D721Med (cell line): ENCODE results near the gene IQCM.

ENCODE experiments used
- DNase-seq: peaks from one replicate; pipeline ENCODE4 v3.0.0; 2011; ENCODE audit warnings: low spot score; ENCODE audit not compliant: insufficient read length
- FAIRE-seq: peaks from 2 replicates; lab custom pipeline; 2011; peaks lifted over from hg19 to GRCh38; lab: Jason Lieb, UNC
- TF ChIP-seq, protein P1 (sequence below): IDR thresholded peaks from 2 replicates; pipeline ENCODE4 v1.5.1; 2012; ENCODE audit warnings: mild to moderate bottlenecking, control low read depth; ENCODE audit not compliant: insufficient read depth; ENCODE audit errors: missing control alignments

The IQCM gene

DNA sequence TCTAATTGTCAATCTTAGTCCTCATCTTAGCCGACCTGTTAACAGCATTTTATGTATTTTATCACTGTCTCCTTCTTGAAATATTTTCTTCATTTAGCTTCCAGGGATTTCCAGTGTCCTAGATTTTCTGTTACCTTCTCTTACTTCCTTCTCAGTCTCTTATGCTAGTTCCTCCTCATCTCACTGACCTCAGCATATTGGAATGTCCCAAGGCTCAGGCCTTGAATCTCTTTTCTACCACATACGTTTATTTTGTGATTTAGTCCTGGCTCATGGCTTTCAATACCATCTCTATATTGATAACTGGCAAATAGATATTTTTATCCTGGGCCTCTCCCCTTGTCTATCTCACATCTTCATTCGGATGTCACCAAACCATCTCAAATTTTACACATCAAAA lies 61.1 kb downstream of the IQCM start:
- no peak for FAIRE-seq
- TF ChIP-seq, protein P1, sequence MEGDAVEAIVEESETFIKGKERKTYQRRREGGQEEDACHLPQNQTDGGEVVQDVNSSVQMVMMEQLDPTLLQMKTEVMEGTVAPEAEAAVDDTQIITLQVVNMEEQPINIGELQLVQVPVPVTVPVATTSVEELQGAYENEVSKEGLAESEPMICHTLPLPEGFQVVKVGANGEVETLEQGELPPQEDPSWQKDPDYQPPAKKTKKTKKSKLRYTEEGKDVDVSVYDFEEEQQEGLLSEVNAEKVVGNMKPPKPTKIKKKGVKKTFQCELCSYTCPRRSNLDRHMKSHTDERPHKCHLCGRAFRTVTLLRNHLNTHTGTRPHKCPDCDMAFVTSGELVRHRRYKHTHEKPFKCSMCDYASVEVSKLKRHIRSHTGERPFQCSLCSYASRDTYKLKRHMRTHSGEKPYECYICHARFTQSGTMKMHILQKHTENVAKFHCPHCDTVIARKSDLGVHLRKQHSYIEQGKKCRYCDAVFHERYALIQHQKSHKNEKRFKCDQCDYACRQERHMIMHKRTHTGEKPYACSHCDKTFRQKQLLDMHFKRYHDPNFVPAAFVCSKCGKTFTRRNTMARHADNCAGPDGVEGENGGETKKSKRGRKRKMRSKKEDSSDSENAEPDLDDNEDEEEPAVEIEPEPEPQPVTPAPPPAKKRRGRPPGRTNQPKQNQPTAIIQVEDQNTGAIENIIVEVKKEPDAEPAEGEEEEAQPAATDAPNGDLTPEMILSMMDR, result no peak
- no peak for DNase-seq

DNA sequence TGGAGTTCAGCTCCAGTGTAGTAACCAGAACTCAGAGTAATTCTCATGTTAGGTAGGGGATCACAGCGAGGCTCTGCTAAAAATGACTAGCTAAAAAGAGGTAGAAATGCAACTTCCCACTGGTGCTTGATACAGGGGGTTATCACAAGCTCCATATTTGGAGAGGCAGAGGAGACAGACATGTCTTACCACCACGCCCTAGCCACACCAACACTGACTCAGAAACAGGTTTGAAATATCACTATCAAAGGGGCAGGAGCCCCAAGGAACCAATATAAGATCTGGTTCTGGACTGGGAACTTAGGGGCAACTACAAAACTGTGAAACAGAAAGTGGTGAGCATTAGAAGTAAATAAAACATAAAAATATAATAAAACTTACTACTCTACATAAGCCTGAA lies 62.9 kb downstream of the IQCM start:
- DNase-seq (no peak), FAIRE-seq (no peak)
- TF ChIP-seq, protein P1, result no peak

DNA sequence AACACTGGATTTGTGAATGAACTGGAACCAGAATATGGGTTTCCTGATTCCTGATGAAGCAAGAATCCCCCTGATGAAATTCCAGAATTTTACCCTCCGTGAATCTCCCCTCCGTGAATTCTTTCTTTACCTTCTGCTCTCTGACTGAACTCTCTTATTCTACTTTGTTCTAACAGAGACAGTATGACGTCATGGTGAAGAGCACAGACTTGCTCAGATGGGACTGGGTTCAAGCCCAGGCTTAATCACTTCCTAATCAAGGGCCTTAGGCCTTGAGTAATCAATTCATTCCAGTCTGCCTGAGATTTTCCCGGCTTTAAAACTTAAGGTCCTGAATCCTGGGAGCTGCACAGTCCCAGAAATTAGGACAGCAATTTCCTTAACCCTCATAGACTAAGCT lies 64.5 kb downstream of the IQCM start:
- no peak for FAIRE-seq
- TF ChIP-seq, protein P1, result no peak
- DNase-seq, result no peak

DNA sequence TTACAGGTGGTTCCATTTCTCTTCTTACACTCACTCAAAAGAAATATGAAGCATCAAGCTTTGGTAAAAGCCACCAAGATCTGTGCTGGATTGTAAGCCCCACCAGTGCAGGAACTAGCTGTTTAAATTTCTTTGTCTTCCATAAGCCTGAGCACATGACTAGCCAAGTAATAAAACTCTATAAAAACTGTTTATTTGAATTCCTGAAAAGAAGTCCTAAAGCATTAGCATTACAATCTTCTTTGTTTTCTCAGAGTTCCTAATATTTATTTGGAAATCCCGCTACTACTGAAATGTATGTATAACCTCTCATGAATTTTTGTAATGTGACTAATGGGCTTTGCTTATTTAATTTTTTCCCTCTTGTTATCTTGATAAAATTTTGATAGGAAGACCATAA lies 65.9 kb downstream of the IQCM start:
- no peak for FAIRE-seq
- TF ChIP-seq, protein P1, result no peak
- no peak for DNase-seq

DNA sequence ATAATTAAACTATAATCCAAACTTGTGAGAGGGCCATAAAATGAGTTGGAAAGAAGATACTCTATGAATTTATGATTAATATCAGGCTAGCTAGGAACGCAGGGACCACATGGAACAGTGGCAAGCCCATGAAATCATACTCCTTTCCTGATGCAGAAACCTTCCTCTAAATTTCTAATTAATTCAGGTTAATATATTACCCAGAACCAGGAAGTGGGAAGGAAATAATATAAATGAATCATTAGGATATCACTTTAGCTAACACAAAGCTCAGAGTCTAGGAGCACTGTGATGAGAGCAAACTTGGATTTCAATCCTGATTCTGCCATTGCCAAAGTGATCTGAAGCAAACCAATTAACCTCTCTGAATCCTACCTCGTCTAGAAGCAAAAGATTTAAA lies 68.0 kb downstream of the IQCM start:
- TF ChIP-seq, protein P1, result no peak
- FAIRE-seq, result no peak
- no peak for DNase-seq

DNA sequence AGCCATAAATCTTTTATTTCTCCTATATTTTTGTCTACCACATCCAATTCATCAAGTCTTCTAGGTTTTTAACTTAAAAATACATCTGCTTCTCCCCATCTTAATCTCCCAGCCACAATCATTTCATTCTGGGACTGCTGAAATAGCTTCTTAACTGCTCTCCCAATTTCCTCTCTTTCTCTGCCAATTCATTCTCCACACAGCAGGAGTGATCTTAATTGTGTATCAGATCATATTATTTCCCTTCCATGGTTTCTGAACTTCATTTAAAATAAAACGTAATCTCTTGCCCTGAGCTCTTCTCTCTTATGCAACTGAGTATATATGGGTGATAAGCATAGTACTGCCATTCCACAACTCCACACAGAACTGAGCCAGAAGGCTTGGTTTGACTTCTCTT lies 69.4 kb downstream of the IQCM start:
- TF ChIP-seq, protein P1, result no peak
- DNase-seq, result no peak
- no peak for FAIRE-seq

DNA sequence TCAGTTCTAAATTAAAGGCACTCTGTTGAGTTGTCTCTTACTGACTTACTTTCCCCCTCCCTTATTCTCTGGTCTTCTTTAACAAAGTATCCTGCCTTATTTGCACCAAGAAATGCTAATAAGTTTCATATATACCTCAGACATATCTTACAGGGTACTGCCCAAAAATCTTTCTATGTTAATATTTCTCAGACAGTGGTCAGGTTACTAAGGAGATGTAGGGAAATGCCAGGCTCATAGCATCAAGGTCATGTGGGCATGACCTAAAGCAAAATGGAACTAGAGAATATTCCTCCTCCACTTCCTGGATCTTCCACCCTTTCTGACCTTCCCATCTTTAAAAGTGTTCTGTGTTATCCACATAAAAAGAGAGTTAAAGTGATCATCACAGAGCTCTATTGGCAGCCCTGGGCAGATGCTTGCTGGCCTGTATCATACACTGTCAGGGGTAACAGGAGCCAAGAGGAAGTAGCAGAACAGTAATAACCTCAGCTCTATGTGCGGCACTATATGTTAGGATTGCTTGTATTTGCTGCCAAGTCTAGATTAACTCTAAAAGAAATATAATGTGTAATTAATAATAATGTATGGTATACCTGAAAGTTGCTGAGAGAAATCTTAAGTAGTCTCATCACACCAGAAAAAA lies 74.3 kb downstream of the IQCM start:
- FAIRE-seq (no peak), DNase-seq (no peak)
- TF ChIP-seq, protein P1, result no peak
